ENCODE data around the gene PRSS58.

The PRSS58 gene

GRCh38 chr7:142257958-142258357 is at the start of gene PRSS58:
Gene PRSS58 (minus strand): TSS chr7:142258058. CDS start chr7:142257707, 351 bp downstream.
- DNase-seq (ENCODE audit: low spot score) (no peak), FAIRE-seq (no peak)

- no peak for FAIRE-seq
Observed at GRCh38 chr7:142307246-142307900, 49.5 kb upstream of the PRSS58 start.

GRCh38 chr7:142303650-142304049 is 45.8 kb upstream of the PRSS58 start:
- no peak for DNase-seq (ENCODE audit: low spot score)
- FAIRE-seq, result no peak

More at GRCh38 chr7:142307246-142307900, 49.5 kb upstream of the PRSS58 start:
- DNase-seq (ENCODE audit: low spot score), result no peak

- peak; percentile 21 for FAIRE-seq
- DNase-seq (ENCODE audit: low spot score), result peak; percentile 28
Observed at GRCh38 chr7:142301923-142302550, 44.2 kb upstream of the PRSS58 start.

GRCh38 chr7:142301299-142301698 is 43.4 kb upstream of the PRSS58 start:
- DNase-seq (ENCODE audit: low spot score) (no peak), FAIRE-seq (no peak)

GRCh38 chr7:142300689-142301088 is 42.8 kb upstream of the PRSS58 start:
- FAIRE-seq (no peak), DNase-seq (ENCODE audit: low spot score) (no peak)

GRCh38 chr7:142299237-142299781 is 41.5 kb upstream of the PRSS58 start:
- FAIRE-seq (no peak), DNase-seq (ENCODE audit: low spot score) (no peak)

- DNase-seq (ENCODE audit: low spot score) (no peak), FAIRE-seq (no peak)
Observed at GRCh38 chr7:142298627-142299026, 40.8 kb upstream of the PRSS58 start.

GRCh38 chr7:142298009-142298408 is 40.2 kb upstream of the PRSS58 start:
- DNase-seq (ENCODE audit: low spot score), result no peak
- no peak for FAIRE-seq

GRCh38 chr7:142280263-142280662 is 22.4 kb upstream of the PRSS58 start:
- DNase-seq (ENCODE audit: low spot score) (no peak), FAIRE-seq (no peak)

GRCh38 chr7:142279601-142280000 is 21.7 kb upstream of the PRSS58 start:
- DNase-seq (ENCODE audit: low spot score), result no peak
- FAIRE-seq, result no peak

- no peak for DNase-seq (ENCODE audit: low spot score)
- FAIRE-seq, result no peak
Observed at GRCh38 chr7:142275028-142275427, 17.2 kb upstream of the PRSS58 start.

- FAIRE-seq, result no peak
- DNase-seq (ENCODE audit: low spot score), result no peak
Observed at GRCh38 chr7:142272841-142273240, 15.0 kb upstream of the PRSS58 start.

- peak; percentile 30 for FAIRE-seq
- DNase-seq (ENCODE audit: low spot score), result no peak
Observed at GRCh38 chr7:142263598-142264380, 5.9 kb upstream of the PRSS58 start.

GRCh38 chr7:142250705-142251104 is 7.2 kb downstream of the PRSS58 start:
- FAIRE-seq (no peak), DNase-seq (ENCODE audit: low spot score) (no peak)

- DNase-seq (ENCODE audit: low spot score) (no peak), FAIRE-seq (peak; percentile 16)
Observed at GRCh38 chr7:142249918-142250317, 7.9 kb downstream of the PRSS58 start.

GRCh38 chr7:142248166-142249160 is 9.4 kb downstream of the PRSS58 start:
- FAIRE-seq, result no peak
- DNase-seq (ENCODE audit: low spot score), result no peak

GRCh38 chr7:142243823-142244222 is 14.0 kb downstream of the PRSS58 start:
- DNase-seq (ENCODE audit: low spot score) (no peak), FAIRE-seq (no peak)

- FAIRE-seq, result no peak
- no peak for DNase-seq (ENCODE audit: low spot score)
Observed at GRCh38 chr7:142240546-142240945, 17.3 kb downstream of the PRSS58 start.

GRCh38 chr7:142231716-142232115 is 26.1 kb downstream of the PRSS58 start:
- DNase-seq (ENCODE audit: low spot score) (no peak), FAIRE-seq (no peak)

Data from RCC 7860 (cell line).